Left ventricle myocardium superior (tissue), 1 donor: ENCODE results near the gene ZKSCAN5. TPM values are rescaled to one million over a fixed set of nuclear protein-coding genes. Genes with fewer than 3 reads are reported as not detected.
"Not testable (repeated sequence)": the region's sequence is repeated elsewhere in the genome, so short reads cannot be mapped to it uniquely, and the experiment has no call there.

Source experiments
- ATAC-seq: fragments of 200-7000 bp; cut with Tn5 transposase; one replicate; pipeline ENCODE4 v1.9.1; 2020; ENCODE audit warnings: mild to moderate bottlenecking, moderate library complexity
- DNase-seq: peaks from one replicate; pipeline ENCODE4 v3.0.0-alpha.2; 2020
- intact Hi-C: fragments of 100-400 bp; cut with micrococcal nuclease; formaldehyde crosslinking; loops from one replicate; pipeline ENCODE4 v1.11.0; 2022
- total RNA-seq: library from RNA; stranded (reverse); fragmentation: NEBNext Ultra II Directional; extraction: Animal tissue kit (Norgen Biotek cat#: 25700); gene quantifications from one replicate; pipeline ENCODE4 v1.2.1, GENCODE V29; 2021
- donor health status: DM: no; HTN: yes; CAD: no; lungs with severe emphysema.

The ZKSCAN5 gene
- total RNA-seq, 1 donor from 2014 or later = 6.3 TPM

GRCh38 chr7:99543916-99544315 is 39.5 kb downstream of the ZKSCAN5 start:
- DNase-seq = no peak
- intact Hi-C loops = no loop called here
- ATAC-seq = no peak

- intact Hi-C loops, ATAC-seq, DNase-seq: not testable (repeated sequence)
Measured at GRCh38 chr7:99545308-99545707, 40.8 kb downstream of the ZKSCAN5 start.

GRCh38 chr7:99549545-99549944 is 45.1 kb downstream of the ZKSCAN5 start:
- intact Hi-C loops, ATAC-seq, DNase-seq: not testable (repeated sequence)

GRCh38 chr7:99551334-99551733 is 46.9 kb downstream of the ZKSCAN5 start:
- no peak for DNase-seq
- peak; percentile 12 for ATAC-seq
- intact Hi-C loops = no loop called here

DNA sequence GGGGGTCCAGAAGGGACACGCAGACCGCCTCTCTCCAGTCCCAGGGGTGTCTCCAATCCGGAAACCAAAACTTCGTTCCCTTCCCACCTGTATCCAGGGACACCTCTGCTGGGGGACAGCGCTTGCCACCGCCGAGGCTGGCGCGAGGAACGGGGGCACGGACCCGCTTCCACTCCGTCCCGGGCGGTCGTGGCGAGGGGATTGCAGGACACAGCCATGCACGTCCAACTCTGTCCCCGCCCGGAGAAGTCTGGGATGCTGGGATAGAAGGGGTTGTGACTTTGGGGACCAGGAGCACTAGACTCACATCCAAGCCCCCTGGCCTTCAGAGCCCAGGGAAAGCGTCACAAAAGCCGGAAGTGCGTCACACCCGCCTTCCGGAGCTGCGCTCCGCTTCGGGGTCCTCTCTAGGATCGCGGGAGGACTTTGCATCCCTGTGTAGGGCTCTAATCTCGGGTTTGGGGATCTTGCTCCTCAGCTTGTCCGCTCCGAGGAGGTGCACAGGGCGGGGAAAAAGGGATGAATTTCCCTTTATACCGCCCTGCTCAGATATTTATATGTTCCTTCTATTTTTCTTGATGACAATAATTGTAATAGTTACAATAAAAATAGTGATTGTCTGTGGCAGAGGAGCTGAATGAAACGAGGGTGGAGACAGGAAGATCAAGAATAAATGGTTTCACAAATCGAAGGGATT is 47.5 kb downstream of the ZKSCAN5 start, which contains the start of gene FAM200A:
Gene FAM200A, minus strand, starts transcription at position 348 of the 697 bp plus-strand sequence. CDS start 3,707 bp downstream, outside the sequence.
- ATAC-seq (peak; percentile 99), DNase-seq (peak; percentile 93)
- intact Hi-C loops = no loop called here

DNA sequence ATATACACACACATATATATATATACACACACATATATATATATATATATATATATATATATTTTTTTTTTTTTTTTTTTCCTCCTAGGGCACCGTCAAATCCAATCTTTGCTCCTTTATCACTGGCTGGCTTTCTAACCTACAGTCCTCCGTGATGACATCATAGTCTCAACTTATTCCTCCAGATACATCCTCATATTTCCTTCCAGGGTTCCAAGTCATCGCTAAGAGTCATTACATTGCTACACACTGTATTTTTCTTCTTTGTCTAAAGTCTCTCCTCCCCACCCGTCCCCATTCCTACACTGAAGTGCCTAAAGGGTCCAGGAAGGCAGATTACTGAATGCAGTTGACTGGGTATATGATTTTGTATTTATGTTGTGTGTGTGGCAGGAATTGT is 48.6 kb downstream of the ZKSCAN5 start:
- DNase-seq = no peak
- no peak for ATAC-seq
- intact Hi-C loops = no loop called here

DNA sequence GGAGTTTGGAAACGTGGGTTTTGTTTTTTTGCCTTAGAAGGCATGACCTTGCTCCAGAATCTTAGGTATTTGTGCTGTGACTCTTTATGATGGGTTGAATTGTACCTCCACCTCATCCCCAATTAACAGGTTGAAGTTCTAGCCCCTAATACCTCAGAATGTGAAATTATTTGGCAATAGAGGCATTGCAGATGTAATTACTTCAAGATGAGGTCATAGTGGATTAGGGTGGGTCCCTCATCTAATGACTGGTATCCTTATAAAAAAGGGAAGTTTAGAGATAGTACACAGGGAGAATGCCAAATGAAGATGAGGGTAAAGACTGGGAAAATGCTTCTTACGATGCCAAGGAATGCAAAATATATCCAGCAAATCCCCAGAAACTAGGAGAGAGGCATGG is 50.5 kb downstream of the ZKSCAN5 start:
- ATAC-seq (no peak), DNase-seq (no peak)
- intact Hi-C loops = no loop called here

- intact Hi-C loops = no loop called here
- ATAC-seq = no peak
- DNase-seq = no peak
Measured at GRCh38 chr7:99557196-99557607, 52.7 kb downstream of the ZKSCAN5 start.

DNA sequence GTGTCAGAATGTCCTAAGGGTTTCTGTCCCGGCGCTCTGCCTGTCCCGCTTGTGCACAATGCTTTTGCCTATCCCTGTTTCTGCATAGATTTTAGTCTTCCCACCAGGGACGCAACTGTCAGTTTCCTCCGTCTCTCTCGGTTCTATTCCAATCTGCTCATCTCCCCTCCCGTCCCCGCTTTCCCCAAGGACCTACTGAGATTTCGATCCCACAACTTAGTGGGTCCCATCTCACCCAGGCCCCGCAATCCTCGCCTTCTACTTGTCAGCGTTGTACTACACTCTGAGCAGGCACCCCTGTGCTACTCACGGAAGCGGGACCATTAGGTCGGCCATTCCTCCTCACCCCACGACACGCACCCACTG is 53.5 kb downstream of the ZKSCAN5 start:
- DNase-seq = no peak
- intact Hi-C loops = no loop called here
- ATAC-seq = no peak

GRCh38 chr7:99558306-99559174 is 54.1 kb downstream of the ZKSCAN5 start, which contains the start of gene ZNF655:
Gene ZNF655, plus strand, starts transcription at chr7:99558642. Its CDS starts 1,918 bp downstream, at chr7:99560560.
- peak; percentile 98 for ATAC-seq
- DNase-seq = peak; percentile 93
- intact Hi-C loops = no loop called here

- intact Hi-C loops = no loop called here
- no peak for DNase-seq
- ATAC-seq = no peak
Measured at GRCh38 chr7:99559175-99559915, 54.9 kb downstream of the ZKSCAN5 start.

DNA sequence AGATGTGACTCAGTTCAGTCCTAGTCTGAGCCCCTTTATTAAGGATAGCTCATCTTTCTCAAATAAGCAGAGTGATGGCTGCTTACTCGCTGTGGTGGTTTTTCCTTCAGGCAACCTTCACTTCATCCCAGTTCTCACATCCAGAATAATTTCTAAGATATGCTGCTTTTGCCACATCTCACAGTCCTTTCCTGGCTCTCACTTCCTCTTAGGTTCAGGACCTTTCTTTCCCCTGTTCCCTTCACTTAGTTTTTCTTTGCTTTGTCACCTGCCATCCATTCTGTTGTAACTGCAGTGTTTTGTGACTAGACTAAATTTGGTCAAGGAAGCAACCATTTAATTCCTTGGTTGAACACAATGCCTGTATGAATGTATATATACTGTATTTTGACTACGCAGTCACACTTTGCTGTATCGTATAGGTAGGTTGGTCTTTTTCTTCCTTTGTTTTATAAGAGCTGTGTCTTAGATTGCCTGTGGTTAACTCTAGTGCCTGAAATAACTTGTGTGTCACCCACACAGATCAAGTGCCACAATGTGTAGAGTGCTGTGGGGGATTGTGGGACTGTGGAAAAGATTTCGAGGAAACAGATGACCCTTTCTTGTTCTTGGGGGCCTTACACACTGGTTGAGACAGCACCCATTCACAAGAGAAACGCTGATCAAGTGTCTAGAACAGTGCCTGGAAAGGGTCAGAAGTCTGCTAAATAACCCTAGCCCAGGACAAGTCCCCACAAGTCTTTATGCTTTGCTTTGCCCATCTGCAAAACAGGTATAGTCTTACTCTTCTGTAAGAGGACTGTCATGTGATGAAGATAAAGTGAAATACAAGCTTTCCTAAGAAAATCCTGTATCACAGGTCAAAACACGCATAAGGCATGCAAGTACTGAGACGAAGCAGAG is 56.6 kb downstream of the ZKSCAN5 start:
- no peak for DNase-seq
- intact Hi-C loops = no loop called here
- ATAC-seq = no peak

DNA sequence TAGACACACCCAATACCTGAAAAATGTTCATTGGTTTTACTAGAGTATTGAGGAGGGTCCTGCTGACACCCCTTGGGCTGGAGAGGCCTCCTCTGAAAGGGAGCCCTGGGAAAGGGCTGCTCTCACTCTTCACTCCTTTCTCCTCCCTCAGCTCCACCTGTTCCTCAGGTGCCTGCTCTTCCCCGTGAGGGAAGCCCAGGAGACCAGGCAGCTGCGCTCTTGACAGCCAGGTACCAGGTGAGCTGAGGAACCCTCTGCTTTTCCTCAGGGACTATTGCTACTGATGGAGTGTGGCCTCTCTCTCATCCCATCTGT is 57.2 kb downstream of the ZKSCAN5 start:
- ATAC-seq (no peak), DNase-seq (no peak)
- intact Hi-C loops = no loop called here

- no peak for ATAC-seq
- no peak for DNase-seq
- intact Hi-C loops = no loop called here
Measured at GRCh38 chr7:99562114-99562784, 57.8 kb downstream of the ZKSCAN5 start.

GRCh38 chr7:99562832-99563231 is 58.4 kb downstream of the ZKSCAN5 start:
- DNase-seq = no peak
- no peak for ATAC-seq
- intact Hi-C loops = no loop called here

DNA sequence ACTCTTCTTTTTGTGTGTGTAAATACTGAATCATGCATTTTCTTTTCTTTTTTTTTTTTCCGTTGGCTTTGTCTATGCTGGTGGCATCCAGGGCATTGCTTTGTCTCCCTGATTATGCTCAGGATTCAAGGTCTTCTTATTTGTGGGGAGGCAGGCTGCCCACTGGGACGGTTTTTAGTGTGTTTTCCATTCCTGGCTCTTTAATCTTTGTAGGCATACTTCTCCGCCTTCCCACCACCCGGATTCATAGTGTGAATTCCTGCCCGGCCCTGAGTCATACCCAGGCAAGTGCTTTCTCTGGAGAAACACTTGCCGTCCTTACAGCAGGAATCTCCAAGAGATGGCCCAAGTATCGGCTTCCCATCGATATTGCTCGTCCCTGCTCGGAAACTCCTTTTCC is 59.2 kb downstream of the ZKSCAN5 start:
- ATAC-seq = no peak
- no peak for DNase-seq
- intact Hi-C loops = no loop called here

DNA sequence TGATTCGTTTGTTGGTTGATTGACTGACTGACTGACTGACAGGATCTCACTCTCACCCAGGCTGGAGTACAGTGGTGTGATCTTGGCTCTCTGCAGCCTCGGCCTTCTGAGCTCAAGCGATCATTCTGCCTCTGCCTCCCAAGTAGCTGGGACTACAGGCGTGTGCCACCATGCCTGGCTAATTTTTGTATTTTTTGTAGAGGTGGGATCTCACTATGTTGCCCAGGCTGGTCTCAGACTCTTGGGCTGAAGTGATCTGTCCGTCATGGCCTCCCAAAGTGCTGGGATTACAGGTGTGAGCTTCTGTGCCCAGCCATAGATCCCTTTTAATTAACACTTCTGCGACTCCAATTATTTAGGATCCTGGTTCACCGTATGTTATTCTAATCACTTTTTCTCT is 64.3 kb downstream of the ZKSCAN5 start:
- ATAC-seq, DNase-seq, intact Hi-C loops: not testable (repeated sequence)

DNA sequence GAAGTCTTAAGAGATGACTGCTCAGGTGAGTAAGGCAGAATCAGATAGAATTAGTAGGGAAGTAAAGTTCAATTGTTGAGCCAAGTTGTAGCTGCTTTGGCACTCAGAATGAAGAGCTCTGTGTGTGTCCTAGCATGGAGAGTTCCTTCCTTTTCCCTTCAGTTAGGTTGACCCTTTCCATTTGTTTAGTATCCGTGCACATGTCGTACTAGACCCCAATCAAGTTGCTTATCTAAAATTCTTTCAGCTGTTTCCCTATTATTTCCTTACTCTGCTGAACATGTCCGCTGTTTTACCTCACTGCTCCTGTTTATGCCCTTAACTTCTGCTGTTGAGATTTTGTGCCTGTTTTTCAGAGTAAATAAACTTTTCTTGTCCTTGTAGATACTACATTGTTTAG is 67.3 kb downstream of the ZKSCAN5 start:
- intact Hi-C loops = no loop called here
- no peak for DNase-seq

More for the DNA sequence above, 67.3 kb downstream of the ZKSCAN5 start:
- ATAC-seq = no peak
